Fibroblast of lung (primary cell): Measurements from ENCODE around the gene CEP295NL. TPM values are rescaled to one million over a fixed set of nuclear protein-coding genes. Genes with fewer than 3 reads are reported as not detected.
A peak's percentile ranks its signal among the peaks of the same experiment; 100 is the strongest.

Experiments
- DNase-seq, 2 donors: peaks; one replicate each; pipeline versions ENCODE4 v3.0.0 to v3.0.0-alpha.2; 2010; ENCODE audit warnings: low read depth in 2 of 2
- H2AFZ ChIP-seq: 2 replicates; pipeline ENCODE4 v1.5.1; 2012; ENCODE audit warnings: low read length, control low read depth, inconsistent platforms
- H3K27ac ChIP-seq: 2 replicates; pipeline ENCODE4 v1.5.1; 2011; ENCODE audit warnings: low read length, control low read depth; ENCODE audit not compliant: insufficient read depth
- H3K27me3 ChIP-seq: 2 replicates; pipeline ENCODE4 v1.5.1; 2011; ENCODE audit warnings: mild to moderate bottlenecking, low read length; ENCODE audit not compliant: control insufficient read depth, insufficient read depth
- H3K36me3 ChIP-seq: 2 replicates; pipeline ENCODE4 v1.5.1; 2011; ENCODE audit warnings: low read length; ENCODE audit not compliant: control insufficient read depth, insufficient read depth
- H3K4me1 ChIP-seq: 2 replicates; pipeline ENCODE4 v1.5.1; 2011; ENCODE audit warnings: low read length; ENCODE audit not compliant: control insufficient read depth, insufficient read depth; ENCODE audit errors: extremely low read depth
- H3K4me2 ChIP-seq: 2 replicates; pipeline ENCODE4 v1.5.1; 2011; ENCODE audit warnings: low read length, control low read depth; ENCODE audit not compliant: insufficient read depth; ENCODE audit errors: extremely low read depth
- H3K4me3 ChIP-seq, 4 experiments: fragments of 200-600 bp in 1 of 4; sonication (generic) in 1 of 4; replicated peaks in 1 of 4; 2 replicates each; pipeline ENCODE4 v1.5.1; 2011 to 2016; ENCODE audit warnings: low read length in 4 of 4, low read depth in 3 of 4, mild to moderate bottlenecking in 3 of 4, control low read depth in 2 of 4, inconsistent platforms in 1 of 4, mixed read lengths in 1 of 4; ENCODE audit not compliant: insufficient read depth in 1 of 4; ENCODE audit errors: control extremely low read depth in 1 of 4
- H3K79me2 ChIP-seq: 2 replicates; pipeline ENCODE4 v1.5.1; 2012; ENCODE audit warnings: mild to moderate bottlenecking, low read length, inconsistent platforms; ENCODE audit not compliant: control insufficient read depth, insufficient read depth
- H3K9ac ChIP-seq: 2 replicates; pipeline ENCODE4 v1.5.1; 2011; ENCODE audit warnings: mild to moderate bottlenecking, low read length, control low read depth; ENCODE audit not compliant: insufficient read depth
- H3K9me3 ChIP-seq: 2 replicates; pipeline ENCODE4 v1.5.1; 2012; ENCODE audit warnings: low read depth, low read length; ENCODE audit not compliant: control insufficient read depth, insufficient read depth
- H4K20me1 ChIP-seq: 2 replicates; pipeline ENCODE4 v1.5.1; 2011; ENCODE audit warnings: low read length; ENCODE audit not compliant: control insufficient read depth, insufficient read depth; ENCODE audit errors: extremely low read depth
- CTCF ChIP-seq, 2 donors: IDR thresholded peaks in 1 of 2; conservative IDR thresholded peaks in 1 of 2; 1 replicate in 1 of 2; 2 replicates in 1 of 2; pipeline ENCODE4 v1.5.1; 2011 to 2012; ENCODE audit warnings: low read length in 2 of 2, control low read depth in 1 of 2, inconsistent platforms in 1 of 2, low read depth in 1 of 2, mild to moderate bottlenecking in 1 of 2
- EZH2 ChIP-seq: IDR thresholded peaks from 2 replicates; pipeline ENCODE4 v1.5.1; 2012; ENCODE audit warnings: low read length, control low read depth, mild to moderate bottlenecking; ENCODE audit errors: missing control alignments
- polyA plus RNA-seq, 2 donors: library from polyadenylated mRNA; depleted of rRNA in 1 of 2; stranded (reverse) in 1 of 2; unstranded in 1 of 2; fragments of >200 nt; gene quantifications; 2 replicates each; pipeline ENCODE4 v1.2.1, GENCODE V29; 2011 to 2012; ENCODE audit warnings: missing spikeins in 1 of 2
- total RNA-seq: library from RNA; depleted of rRNA; stranded (reverse); fragments of >200 nt; gene quantifications from 2 replicates; pipeline ENCODE4 v1.2.1, GENCODE V29; 2014

The CEP295NL gene
- total and polyA plus RNA-seq, 2 donors (not counting 1 experiment from before 2014, with no cell fraction given) = 0.10 to 2.8 TPM

GRCh38 chr17:78944956-78945355 lies 42.0 kb upstream of the CEP295NL start:
- no peak overlapping the region for H3K9ac ChIP-seq
- no peaks in the 10 kb centered on the region for H3K79me2 ChIP-seq
- no peak overlapping the region for H3K4me3 ChIP-seq
- no peaks in the 10 kb centered on the region for H4K20me1 ChIP-seq
- no peak overlapping the region for H2AFZ ChIP-seq
- peaks cover 7% of the 10 kb centered on the region for H3K27me3 ChIP-seq
- TF ChIP-seq EZH2 (no peak), CTCF (conservative IDR thresholded peaks at IDR 0.05 in 1 of 2, IDR thresholded peaks at IDR 0.05 in 1 of 2; ENCODE audit: low read depth in 1 of 2, low read length in 2 of 2) (no peak)
- H3K9me3 ChIP-seq = no peaks in the 10 kb centered on the region
- peaks cover 2% of the 10 kb centered on the region for H3K4me1 ChIP-seq
- no peak for DNase-seq
- no peak overlapping the region for H3K27ac ChIP-seq
- no peak overlapping the region for H3K4me2 ChIP-seq
- no peaks in the 10 kb centered on the region for H3K36me3 ChIP-seq

- Histone ChIP-seq H4K20me1 (no peaks in the 10 kb centered on the region), H3K36me3 (no peaks in the 10 kb centered on the region), H2AFZ (no peak overlapping the region), H3K4me1 (peaks cover 2% of the 10 kb centered on the region), H3K9me3 (no peaks in the 10 kb centered on the region), H3K27ac (no peak overlapping the region), H3K4me3 (no peak overlapping the region), H3K27me3 (peaks cover 7% of the 10 kb centered on the region), H3K4me2 (no peak overlapping the region), H3K79me2 (no peaks in the 10 kb centered on the region), H3K9ac (no peak overlapping the region)
- TF ChIP-seq CTCF (conservative IDR thresholded peaks at IDR 0.05 in 1 of 2, IDR thresholded peaks at IDR 0.05 in 1 of 2; ENCODE audit: low read depth in 1 of 2, low read length in 2 of 2) = no peak
- no peak for TF ChIP-seq EZH2
- no peak for DNase-seq
These were observed 41.0 kb upstream of the CEP295NL start for GRCh38 chr17:78944026-78944425.

- Histone ChIP-seq H2AFZ (no peak overlapping the region), H3K4me2 (no peak overlapping the region), H4K20me1 (no peaks in the 10 kb centered on the region), H3K36me3 (no peaks in the 10 kb centered on the region), H3K4me1 (peaks cover 4% of the 10 kb centered on the region), H3K79me2 (no peaks in the 10 kb centered on the region), H3K9me3 (no peaks in the 10 kb centered on the region), H3K9ac (no peak overlapping the region), H3K27me3 (peaks cover 7% of the 10 kb centered on the region), H3K4me3 (no peak overlapping the region), H3K27ac (no peak overlapping the region)
- TF ChIP-seq CTCF (conservative IDR thresholded peaks at IDR 0.05 in 1 of 2, IDR thresholded peaks at IDR 0.05 in 1 of 2; ENCODE audit: low read depth in 1 of 2, low read length in 2 of 2) (no peak), EZH2 (no peak)
- DNase-seq = peak in 1 of 2 donors; percentile 72
These were observed 37.7 kb upstream of the CEP295NL start for GRCh38 chr17:78940708-78941107.
